GM21529 (cell line): ENCODE measurements around the gene TNS2.

ENCODE experiments used
- ATAC-seq: cut with Tn5 transposase; IDR thresholded peaks from one replicate; pipeline ENCODE4 v1.9.1; 2021; ENCODE audit not compliant: unreplicated experiment

TNS2 gene

GRCh38 chr12:53044052-53044581 lies 5.7 kb upstream of the TNS2 start:
- ATAC-seq: no peak

GRCh38 chr12:53044896-53045695 lies 4.8 kb upstream of the TNS2 start:
- no peak for ATAC-seq

GRCh38 chr12:53045696-53046045 lies 4.2 kb upstream of the TNS2 start:
- ATAC-seq: no peak

- peak; percentile 40 for ATAC-seq
Observed at GRCh38 chr12:53046655-53047220, 3.1 kb upstream of the TNS2 start.

- peak; percentile 60 for ATAC-seq
Observed at GRCh38 chr12:53047221-53048032, 2.4 kb upstream of the TNS2 start.

GRCh38 chr12:53048033-53048779 lies 1.7 kb upstream of the TNS2 start:
- no peak for ATAC-seq

- ATAC-seq: no peak
Observed at GRCh38 chr12:53048780-53049401, 974 bp upstream of the TNS2 start.

- no peak for ATAC-seq
Observed at GRCh38 chr12:53050426-53051057, 677 bp downstream of the TNS2 start.

- ATAC-seq: no peak
Observed at GRCh38 chr12:53051058-53051880, 1.4 kb downstream of the TNS2 start.

- ATAC-seq: no peak
Observed at GRCh38 chr12:53051881-53052412, 2.1 kb downstream of the TNS2 start.

- ATAC-seq: no peak
Observed at GRCh38 chr12:53052419-53053217, 2.8 kb downstream of the TNS2 start.

- ATAC-seq: no peak
Observed at GRCh38 chr12:53053218-53054111, 3.6 kb downstream of the TNS2 start.

- peak; percentile 89 for ATAC-seq
Observed at GRCh38 chr12:53054112-53054878, 4.4 kb downstream of the TNS2 start.

GRCh38 chr12:53055471-53056266 lies 5.8 kb downstream of the TNS2 start:
- ATAC-seq: no peak

- ATAC-seq: no peak
Observed at GRCh38 chr12:53056296-53056695, 6.4 kb downstream of the TNS2 start.

GRCh38 chr12:53056901-53057300 lies 7.0 kb downstream of the TNS2 start:
- no peak for ATAC-seq
